Keratinocyte (primary cell): ENCODE results near the gene PIGT. TPM values are rescaled to one million over a fixed set of nuclear protein-coding genes. Genes with fewer than 3 reads are reported as not detected.

Experiments used
- DNase-seq: peaks from one replicate; pipeline ENCODE4 v3.0.0-alpha.2; 2011; ENCODE audit warnings: low read depth, missing footprints, low spot score
- FAIRE-seq: peaks from 2 replicates; lab custom pipeline; 2011; peaks lifted over from hg19 to GRCh38; lab: Jason Lieb, UNC
- H2AFZ ChIP-seq: 2 replicates; pipeline ENCODE4 v1.6.0; 2012; ENCODE audit warnings: low read length, control low read depth, inconsistent platforms; ENCODE audit not compliant: control insufficient read depth
- H3K27ac ChIP-seq: 2 replicates; pipeline ENCODE4 v1.5.1; 2011; ENCODE audit warnings: low read length; ENCODE audit not compliant: control insufficient read depth, insufficient read depth
- H3K27me3 ChIP-seq: 3 replicates; pipeline ENCODE4 v1.6.0; 2011; ENCODE audit warnings: low read length; ENCODE audit not compliant: control insufficient read depth, insufficient read depth; ENCODE audit errors: extremely low read depth
- H3K36me3 ChIP-seq, 2 experiments: 2 replicates in 1 of 2; 3 replicates in 1 of 2; pipeline ENCODE4 v1.5.1; 2011; ENCODE audit warnings: low read length in 2 of 2, mild to moderate bottlenecking in 1 of 2; ENCODE audit not compliant: control insufficient read depth in 2 of 2, insufficient read depth in 2 of 2; ENCODE audit errors: extremely low read depth in 1 of 2
- H3K4me1 ChIP-seq: 3 replicates; pipeline ENCODE4 v1.5.1; 2011; ENCODE audit warnings: low read length; ENCODE audit not compliant: control insufficient read depth, insufficient read depth; ENCODE audit errors: extremely low read depth
- H3K4me2 ChIP-seq: 3 replicates; pipeline ENCODE4 v1.6.0; 2011; ENCODE audit warnings: low read depth, low read length; ENCODE audit not compliant: control insufficient read depth, insufficient read depth; ENCODE audit errors: extremely low read depth
- H3K4me3 ChIP-seq, 3 experiments: fragments of 200-600 bp in 1 of 3; sonication (generic) in 1 of 3; 2 replicates in 2 of 3; 3 replicates in 1 of 3; pipeline ENCODE4 v1.5.1; 2011 to 2016; ENCODE audit warnings: low read length in 3 of 3, mild to moderate bottlenecking in 3 of 3, control low read depth in 2 of 3, inconsistent platforms in 1 of 3, low read depth in 1 of 3, mixed read lengths in 1 of 3, mixed run types in 1 of 3, moderate library complexity in 1 of 3; ENCODE audit not compliant: control insufficient read depth in 2 of 3, insufficient read depth in 2 of 3; ENCODE audit errors: extremely low read depth in 1 of 3
- H3K79me2 ChIP-seq: 2 replicates; pipeline ENCODE4 v1.6.0; 2012; ENCODE audit warnings: low read length; ENCODE audit not compliant: control insufficient read depth, insufficient read depth
- H3K9ac ChIP-seq: 3 replicates; pipeline ENCODE4 v1.6.0; 2011; ENCODE audit warnings: low read length; ENCODE audit not compliant: control insufficient read depth, insufficient read depth; ENCODE audit errors: extremely low read depth
- H3K9me1 ChIP-seq: 3 replicates; pipeline ENCODE4 v1.6.0; 2011; ENCODE audit warnings: low read length; ENCODE audit not compliant: control insufficient read depth, insufficient read depth; ENCODE audit errors: extremely low read depth
- H3K9me3 ChIP-seq: 2 replicates; pipeline ENCODE4 v1.5.1; 2012; ENCODE audit warnings: low read depth, low read length; ENCODE audit not compliant: control insufficient read depth
- H4K20me1 ChIP-seq: 3 replicates; pipeline ENCODE4 v1.6.0; 2011; ENCODE audit warnings: low read length; ENCODE audit not compliant: control insufficient read depth, insufficient read depth; ENCODE audit errors: extremely low read depth
- EZH2 ChIP-seq: IDR thresholded peaks from one replicate; pipeline ENCODE4 v1.6.1; 2012; ENCODE audit warnings: inconsistent platforms, mild to moderate bottlenecking, low read length, moderate library complexity
- dilution Hi-C: fragments of 300-500 bp; cut with MboI; formaldehyde crosslinking; loops from one replicate; pipeline ENCODE4 v1.7.0; 2020; ENCODE audit warnings: low sequenced_read_pairs; ENCODE audit not compliant: extremely low pct_ligation_motif_present
- polyA plus RNA-seq, 5 experiments: library from polyadenylated mRNA; depleted of rRNA in 3 of 5; stranded (reverse) in 3 of 5; stranded (forward) in 1 of 5; unstranded in 1 of 5; fragments of >200 nt; gene quantifications; 1 replicate in 1 of 5; 2 replicates in 3 of 5; 3 replicates in 1 of 5; pipeline versions ENCODE4 v1.2.1 to v1.2.3, GENCODE V29; 2011 to 2012; ENCODE audit warnings: missing spikeins in 2 of 5, low read depth in 1 of 5, low replicate concordance in 1 of 5
- TF ChIP-seq, protein P1 (sequence below), 3 experiments: IDR thresholded peaks in 1 of 3; conservative IDR thresholded peaks in 1 of 3; optimal IDR thresholded peaks in 1 of 3; 2 replicates in 2 of 3; 3 replicates in 1 of 3; pipeline versions ENCODE3 to v1.5.1; 2011; ENCODE audit warnings: low read length in 3 of 3, mild to moderate bottlenecking in 3 of 3, moderate library complexity in 2 of 3, control low read depth in 1 of 3, inconsistent platforms in 1 of 3; ENCODE audit not compliant: insufficient read depth in 2 of 3; ENCODE audit errors: extremely low read depth in 1 of 3

The PIGT gene
- polyA plus RNA-seq, 1 donor (not counting 4 experiments of a cell fraction or from before 2014, with no cell fraction given): 26.5 TPM

DNA sequence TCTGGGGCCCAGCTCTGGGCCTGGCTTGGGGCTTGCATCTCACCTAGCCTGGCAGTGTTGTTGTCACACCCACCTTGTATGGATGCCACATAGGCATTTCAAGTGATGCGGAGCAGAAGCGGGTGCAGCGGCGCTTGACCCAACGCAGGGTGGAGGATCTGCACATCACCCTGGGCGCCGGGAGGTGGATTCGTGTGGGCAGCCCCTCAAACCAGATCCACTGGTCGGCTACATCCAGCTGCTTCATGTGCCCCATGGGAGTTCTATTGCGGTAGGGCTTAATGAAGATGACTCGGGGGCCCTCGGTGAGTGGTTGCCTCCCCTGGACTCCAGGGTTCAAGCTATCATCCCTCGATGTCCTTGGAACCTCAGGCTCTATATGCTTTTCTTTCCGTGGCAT lies 41.0 kb upstream of the PIGT start:
- no peak overlapping the region for H3K27ac ChIP-seq
- dilution Hi-C loops: no loop called here
- no peaks in the 10 kb centered on the region for H3K9me3 ChIP-seq
- H3K36me3 ChIP-seq: peaks cover 0 to 1% of the 10 kb centered on the region in 2 experiments
- no peaks in the 10 kb centered on the region for H3K9me1 ChIP-seq
- DNase-seq (no peak), FAIRE-seq (no peak)
- peaks cover 5% of the 10 kb centered on the region for H3K4me1 ChIP-seq
- no peak overlapping the region for H2AFZ ChIP-seq
- H3K9ac ChIP-seq: no peak overlapping the region
- H4K20me1 ChIP-seq: no peaks in the 10 kb centered on the region
- no peaks in the 10 kb centered on the region for H3K27me3 ChIP-seq
- no peak overlapping the region for H3K4me2 ChIP-seq
- TF ChIP-seq, protein P1, sequence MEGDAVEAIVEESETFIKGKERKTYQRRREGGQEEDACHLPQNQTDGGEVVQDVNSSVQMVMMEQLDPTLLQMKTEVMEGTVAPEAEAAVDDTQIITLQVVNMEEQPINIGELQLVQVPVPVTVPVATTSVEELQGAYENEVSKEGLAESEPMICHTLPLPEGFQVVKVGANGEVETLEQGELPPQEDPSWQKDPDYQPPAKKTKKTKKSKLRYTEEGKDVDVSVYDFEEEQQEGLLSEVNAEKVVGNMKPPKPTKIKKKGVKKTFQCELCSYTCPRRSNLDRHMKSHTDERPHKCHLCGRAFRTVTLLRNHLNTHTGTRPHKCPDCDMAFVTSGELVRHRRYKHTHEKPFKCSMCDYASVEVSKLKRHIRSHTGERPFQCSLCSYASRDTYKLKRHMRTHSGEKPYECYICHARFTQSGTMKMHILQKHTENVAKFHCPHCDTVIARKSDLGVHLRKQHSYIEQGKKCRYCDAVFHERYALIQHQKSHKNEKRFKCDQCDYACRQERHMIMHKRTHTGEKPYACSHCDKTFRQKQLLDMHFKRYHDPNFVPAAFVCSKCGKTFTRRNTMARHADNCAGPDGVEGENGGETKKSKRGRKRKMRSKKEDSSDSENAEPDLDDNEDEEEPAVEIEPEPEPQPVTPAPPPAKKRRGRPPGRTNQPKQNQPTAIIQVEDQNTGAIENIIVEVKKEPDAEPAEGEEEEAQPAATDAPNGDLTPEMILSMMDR (optimal IDR thresholded peaks at IDR 0.05 in 1 of 3, IDR thresholded peaks at IDR 0.05 in 1 of 3, conservative IDR thresholded peaks at IDR 0.05 in 1 of 3; ENCODE audit: extremely low read depth in 1 of 3, insufficient read depth in 2 of 3, low read length in 3 of 3): no peak
- TF ChIP-seq EZH2: no peak
- H3K4me3 ChIP-seq: no peak overlapping the region
- H3K79me2 ChIP-seq: no peaks in the 10 kb centered on the region

DNA sequence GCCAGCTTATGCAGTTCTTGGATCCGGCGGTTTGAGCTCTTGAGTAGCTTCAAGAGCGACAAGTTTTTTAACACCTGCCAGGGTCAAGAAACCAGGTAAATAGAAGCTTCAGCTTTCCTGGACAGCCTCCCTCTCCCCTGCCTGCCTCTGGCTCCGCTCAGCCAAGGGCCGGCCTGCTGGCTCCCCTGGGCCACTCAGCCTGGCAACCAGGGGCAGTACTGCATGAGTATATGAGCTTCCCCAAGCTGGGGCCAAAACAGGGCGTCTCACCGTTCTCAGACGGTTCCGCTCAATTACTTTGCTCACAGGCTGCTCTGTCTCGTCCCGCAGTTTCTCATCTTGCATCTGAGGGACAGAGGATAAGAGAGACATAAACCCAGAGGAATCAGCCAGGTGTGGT lies 38.7 kb upstream of the PIGT start:
- no peak for DNase-seq
- no peaks in the 10 kb centered on the region for H4K20me1 ChIP-seq
- no peaks in the 10 kb centered on the region for H3K27me3 ChIP-seq
- H3K4me3 ChIP-seq: no peak overlapping the region
- dilution Hi-C loops: no loop called here
- peaks cover 5% of the 10 kb centered on the region for H3K4me1 ChIP-seq
- no peak overlapping the region for H3K9ac ChIP-seq
- H3K79me2 ChIP-seq: no peaks in the 10 kb centered on the region
- TF ChIP-seq EZH2: no peak
- H3K9me3 ChIP-seq: no peaks in the 10 kb centered on the region
- FAIRE-seq: no peak
- peaks cover 0 to 1% of the 10 kb centered on the region in 2 experiments for H3K36me3 ChIP-seq
- no peaks in the 10 kb centered on the region for H3K9me1 ChIP-seq
- H3K4me2 ChIP-seq: no peak overlapping the region
- no peak overlapping the region for H2AFZ ChIP-seq
- H3K27ac ChIP-seq: no peak overlapping the region

DNA sequence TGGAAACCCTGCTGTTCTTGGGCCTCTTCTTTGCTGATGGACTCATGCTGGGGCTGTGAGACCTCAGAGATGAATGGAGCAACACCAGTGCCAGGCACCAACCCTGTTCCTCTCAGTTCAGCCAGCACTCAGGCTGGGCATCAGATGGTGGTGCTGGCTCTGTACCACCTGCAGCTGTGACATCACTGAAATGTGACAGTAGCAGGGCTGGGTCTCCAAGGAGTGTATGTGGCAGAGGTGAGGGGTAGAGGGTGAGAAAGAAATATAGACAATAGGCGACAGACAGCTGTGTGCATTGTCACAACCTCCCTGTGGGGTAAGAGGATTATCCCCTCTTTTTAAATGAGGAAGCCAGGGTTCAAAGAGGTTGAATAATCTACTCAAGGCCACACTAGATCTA lies 37.8 kb upstream of the PIGT start, which contains the start of gene TP53TG5:
TP53TG5 (minus strand) TSS at position 135 of the 400 bp plus-strand sequence; CDS start at position 46, 89 bp downstream.
- H3K9me1 ChIP-seq: no peaks in the 10 kb centered on the region
- no peak for DNase-seq
- no peaks in the 10 kb centered on the region for H3K9me3 ChIP-seq
- dilution Hi-C loops: no loop called here
- no peak within 1 kb of the TSS for H3K4me2 ChIP-seq
- H3K9ac ChIP-seq: no peak within 1 kb of the TSS
- H3K36me3 ChIP-seq: peaks cover 0 to 1% of the 10 kb centered on the region in 2 experiments
- FAIRE-seq: no peak
- H3K27me3 ChIP-seq: no peaks in the 10 kb centered on the region
- H3K4me3 ChIP-seq: no peak within 1 kb of the TSS
- TF ChIP-seq EZH2: no peak
- TF ChIP-seq, protein P1 (optimal IDR thresholded peaks at IDR 0.05 in 1 of 3, IDR thresholded peaks at IDR 0.05 in 1 of 3, conservative IDR thresholded peaks at IDR 0.05 in 1 of 3; ENCODE audit: extremely low read depth in 1 of 3, insufficient read depth in 2 of 3, low read length in 3 of 3): no peak
- H2AFZ ChIP-seq: no peak within 1 kb of the TSS
- no peak within 1 kb of the TSS for H3K27ac ChIP-seq
- H3K79me2 ChIP-seq: no peaks in the 10 kb centered on the region
- H4K20me1 ChIP-seq: no peaks in the 10 kb centered on the region
- H3K4me1 ChIP-seq: peaks cover 2% of the 10 kb centered on the region
